Measurements from ENCODE around the gene CACNA1C. TPM values are rescaled to one million over a fixed set of nuclear protein-coding genes. Genes with fewer than 3 reads are reported as not detected.

CACNA1C gene
- polyA plus RNA-seq, 4 donors: 0.67 to 2.5 (median 2.0) TPM

- Histone ChIP-seq H3K9me3 (ENCODE audit: control insufficient read depth in 2 of 2, insufficient read depth in 1 of 2, low read depth in 1 of 2, low read length in 1 of 2) (no peaks in the 10 kb centered on the region), H3K36me3 (ENCODE audit: control insufficient read depth in 3 of 3, insufficient read depth in 2 of 3, low read depth in 1 of 3, low read length in 3 of 3) (no peaks in the 10 kb centered on the region), H3K4me3 (ENCODE audit: low read depth in 1 of 3, low read length in 3 of 3) (no peak overlapping the region), H3K4me1 (ENCODE audit: control insufficient read depth in 3 of 3, insufficient read depth in 2 of 3, low read depth in 1 of 3, low read length in 2 of 3) (peaks cover 0 to 4% (median 0%) of the 10 kb centered on the region in 3 donors), H3K27me3 (ENCODE audit: control insufficient read depth in 3 of 3, insufficient read depth in 3 of 3, low read length in 3 of 3) (peaks cover 0 to 5% (median 0%) of the 10 kb centered on the region in 3 donors), H3K27ac (ENCODE audit: low read depth in 1 of 3, low read length in 2 of 3) (peak overlapping the region in 2 of 3 donors; percentile 33 to 58)
- FAIRE-seq (no peak), DNase-seq (no peak)
- 76 to 89% (median 83%) methylated on average over 17 of the region's 17 CpGs for WGBS, 3 donors
Observed at GRCh38 chr12:2384533-2385351, 332.0 kb downstream of the CACNA1C start.

GRCh38 chr12:2385529-2385928, 332.7 kb downstream of the CACNA1C start:
- peaks cover 0 to 4% (median 0%) of the 10 kb centered on the region in 3 donors for H3K4me1 ChIP-seq (ENCODE audit: control insufficient read depth in 3 of 3, insufficient read depth in 2 of 3, low read depth in 1 of 3, low read length in 2 of 3)
- no peak overlapping the region for H3K4me3 ChIP-seq (ENCODE audit: low read depth in 1 of 3, low read length in 3 of 3)
- H3K27me3 ChIP-seq (ENCODE audit: control insufficient read depth in 3 of 3, insufficient read depth in 3 of 3, low read length in 3 of 3): peaks cover 0 to 5% (median 0%) of the 10 kb centered on the region in 3 donors
- H3K9me3 ChIP-seq (ENCODE audit: control insufficient read depth in 2 of 2, insufficient read depth in 1 of 2, low read depth in 1 of 2, low read length in 1 of 2): no peaks in the 10 kb centered on the region
- WGBS, 3 donors: 92 to 94% (median 93%) methylated on average over 5 of the region's 5 CpGs
- H3K27ac ChIP-seq (ENCODE audit: low read depth in 1 of 3, low read length in 2 of 3): peak overlapping the region in 2 of 3 donors; percentile 33 to 42
- no peaks in the 10 kb centered on the region for H3K36me3 ChIP-seq (ENCODE audit: control insufficient read depth in 3 of 3, insufficient read depth in 2 of 3, low read depth in 1 of 3, low read length in 3 of 3)
- FAIRE-seq: no peak
- DNase-seq: no peak

GRCh38 chr12:2386566-2386965, 333.8 kb downstream of the CACNA1C start:
- WGBS, 3 donors: 20 to 66% (median 39%) methylated on average over 3 of the region's 3 CpGs
- Histone ChIP-seq H3K27me3 (ENCODE audit: control insufficient read depth in 3 of 3, insufficient read depth in 3 of 3, low read length in 3 of 3) (peaks cover 0 to 5% (median 0%) of the 10 kb centered on the region in 3 donors), H3K4me1 (ENCODE audit: control insufficient read depth in 3 of 3, insufficient read depth in 2 of 3, low read depth in 1 of 3, low read length in 2 of 3) (peaks cover 0 to 4% (median 0%) of the 10 kb centered on the region in 3 donors), H3K4me3 (ENCODE audit: low read depth in 1 of 3, low read length in 3 of 3) (no peak overlapping the region), H3K27ac (ENCODE audit: low read depth in 1 of 3, low read length in 2 of 3) (no peak overlapping the region), H3K9me3 (ENCODE audit: control insufficient read depth in 2 of 2, insufficient read depth in 1 of 2, low read depth in 1 of 2, low read length in 1 of 2) (no peaks in the 10 kb centered on the region), H3K36me3 (ENCODE audit: control insufficient read depth in 3 of 3, insufficient read depth in 2 of 3, low read depth in 1 of 3, low read length in 3 of 3) (no peaks in the 10 kb centered on the region)
- DNase-seq: no peak
- FAIRE-seq: no peak

- WGBS, 3 donors: 56 to 81% (median 80%) methylated on average over 12 of the region's 12 CpGs
- H3K9me3 ChIP-seq (ENCODE audit: control insufficient read depth in 2 of 2, insufficient read depth in 1 of 2, low read depth in 1 of 2, low read length in 1 of 2): no peaks in the 10 kb centered on the region
- peaks cover 0 to 5% (median 0%) of the 10 kb centered on the region in 3 donors for H3K27me3 ChIP-seq (ENCODE audit: control insufficient read depth in 3 of 3, insufficient read depth in 3 of 3, low read length in 3 of 3)
- no peak overlapping the region for H3K27ac ChIP-seq (ENCODE audit: low read depth in 1 of 3, low read length in 2 of 3)
- no peaks in the 10 kb centered on the region for H3K36me3 ChIP-seq (ENCODE audit: control insufficient read depth in 3 of 3, insufficient read depth in 2 of 3, low read depth in 1 of 3, low read length in 3 of 3)
- DNase-seq (no peak), FAIRE-seq (no peak)
- H3K4me1 ChIP-seq (ENCODE audit: control insufficient read depth in 3 of 3, insufficient read depth in 2 of 3, low read depth in 1 of 3, low read length in 2 of 3): peaks cover 0 to 4% (median 0%) of the 10 kb centered on the region in 3 donors
- no peak overlapping the region for H3K4me3 ChIP-seq (ENCODE audit: low read depth in 1 of 3, low read length in 3 of 3)
Observed at GRCh38 chr12:2387103-2387834, 334.5 kb downstream of the CACNA1C start.

GRCh38 chr12:2389079-2389790, 336.4 kb downstream of the CACNA1C start:
- H3K27me3 ChIP-seq (ENCODE audit: control insufficient read depth in 3 of 3, insufficient read depth in 3 of 3, low read length in 3 of 3): peaks cover 0 to 5% (median 0%) of the 10 kb centered on the region in 3 donors
- H3K4me3 ChIP-seq (ENCODE audit: low read depth in 1 of 3, low read length in 3 of 3): no peak overlapping the region
- no peak overlapping the region for H3K27ac ChIP-seq (ENCODE audit: low read depth in 1 of 3, low read length in 2 of 3)
- WGBS, 3 donors: 30 to 66% (median 42%) methylated on average over 5 of the region's 5 CpGs
- H3K4me1 ChIP-seq (ENCODE audit: control insufficient read depth in 3 of 3, insufficient read depth in 2 of 3, low read depth in 1 of 3, low read length in 2 of 3): no peaks in the 10 kb centered on the region
- DNase-seq: peak in 1 of 2 donors; percentile 83
- FAIRE-seq: no peak
- H3K9me3 ChIP-seq (ENCODE audit: control insufficient read depth in 2 of 2, insufficient read depth in 1 of 2, low read depth in 1 of 2, low read length in 1 of 2): no peaks in the 10 kb centered on the region
- no peaks in the 10 kb centered on the region for H3K36me3 ChIP-seq (ENCODE audit: control insufficient read depth in 3 of 3, insufficient read depth in 2 of 3, low read depth in 1 of 3, low read length in 3 of 3)

- DNase-seq (no peak), FAIRE-seq (no peak)
- Histone ChIP-seq H3K36me3 (ENCODE audit: control insufficient read depth in 3 of 3, insufficient read depth in 2 of 3, low read depth in 1 of 3, low read length in 3 of 3) (no peaks in the 10 kb centered on the region), H3K27ac (ENCODE audit: low read depth in 1 of 3, low read length in 2 of 3) (no peak overlapping the region), H3K9me3 (ENCODE audit: control insufficient read depth in 2 of 2, insufficient read depth in 1 of 2, low read depth in 1 of 2, low read length in 1 of 2) (no peaks in the 10 kb centered on the region), H3K4me3 (ENCODE audit: low read depth in 1 of 3, low read length in 3 of 3) (no peak overlapping the region), H3K27me3 (ENCODE audit: control insufficient read depth in 3 of 3, insufficient read depth in 3 of 3, low read length in 3 of 3) (peaks cover 0 to 5% (median 0%) of the 10 kb centered on the region in 3 donors), H3K4me1 (ENCODE audit: control insufficient read depth in 3 of 3, insufficient read depth in 2 of 3, low read depth in 1 of 3, low read length in 2 of 3) (no peaks in the 10 kb centered on the region)
- 58 to 82% (median 68%) methylated on average over 4 of the region's 4 CpGs for WGBS, 3 donors
Observed at GRCh38 chr12:2390133-2390532, 337.3 kb downstream of the CACNA1C start.

GRCh38 chr12:2390850-2391390, 338.1 kb downstream of the CACNA1C start:
- H3K36me3 ChIP-seq (ENCODE audit: control insufficient read depth in 3 of 3, insufficient read depth in 2 of 3, low read depth in 1 of 3, low read length in 3 of 3): no peaks in the 10 kb centered on the region
- FAIRE-seq (no peak), DNase-seq (no peak)
- no peaks in the 10 kb centered on the region for H3K9me3 ChIP-seq (ENCODE audit: control insufficient read depth in 2 of 2, insufficient read depth in 1 of 2, low read depth in 1 of 2, low read length in 1 of 2)
- H3K27me3 ChIP-seq (ENCODE audit: control insufficient read depth in 3 of 3, insufficient read depth in 3 of 3, low read length in 3 of 3): peaks cover 0 to 5% (median 0%) of the 10 kb centered on the region in 3 donors
- H3K4me3 ChIP-seq (ENCODE audit: low read depth in 1 of 3, low read length in 3 of 3): no peak overlapping the region
- WGBS, 3 donors: 88 to 92% (median 90%) methylated on average over 10 of the region's 10 CpGs
- H3K4me1 ChIP-seq (ENCODE audit: control insufficient read depth in 3 of 3, insufficient read depth in 2 of 3, low read depth in 1 of 3, low read length in 2 of 3): no peaks in the 10 kb centered on the region
- no peak overlapping the region for H3K27ac ChIP-seq (ENCODE audit: low read depth in 1 of 3, low read length in 2 of 3)
